GM19239 (cell line): Measurements from ENCODE around the gene HEXIM2.
"Not testable (repeated sequence)": the region's sequence is repeated elsewhere in the genome, so short reads cannot be mapped to it uniquely, and the experiment has no call there.

Experiments used
- DNase-seq: peaks from one replicate; pipeline ENCODE4 v3.0.0; 2011; ENCODE audit warnings: low spot score; ENCODE audit not compliant: insufficient read length
- FAIRE-seq: peaks from 2 replicates; lab custom pipeline; 2011; peaks lifted over from hg19 to GRCh38; lab: Jason Lieb, UNC

Gene HEXIM2

DNA sequence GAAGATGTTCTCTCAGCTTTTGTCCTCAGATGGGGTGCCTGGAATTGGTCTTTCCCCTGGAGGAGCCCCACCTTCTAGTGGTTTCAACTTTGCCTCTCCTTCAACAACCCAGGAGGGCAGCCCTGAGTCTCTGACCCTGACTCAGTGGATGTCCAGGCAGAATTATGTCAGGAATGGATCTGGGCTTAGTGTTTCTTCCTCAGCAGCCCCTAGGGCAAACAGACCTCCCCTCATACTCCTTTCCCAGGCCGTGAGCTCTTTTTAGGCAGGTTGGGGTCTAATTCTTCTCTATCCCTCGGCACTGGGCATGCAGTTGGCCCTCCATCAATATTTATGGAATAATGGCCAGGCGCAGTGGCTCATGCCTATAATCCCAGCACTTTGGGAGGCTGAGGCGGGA, 39.8 kb downstream of the HEXIM2 start:
- FAIRE-seq, result no peak

DNA sequence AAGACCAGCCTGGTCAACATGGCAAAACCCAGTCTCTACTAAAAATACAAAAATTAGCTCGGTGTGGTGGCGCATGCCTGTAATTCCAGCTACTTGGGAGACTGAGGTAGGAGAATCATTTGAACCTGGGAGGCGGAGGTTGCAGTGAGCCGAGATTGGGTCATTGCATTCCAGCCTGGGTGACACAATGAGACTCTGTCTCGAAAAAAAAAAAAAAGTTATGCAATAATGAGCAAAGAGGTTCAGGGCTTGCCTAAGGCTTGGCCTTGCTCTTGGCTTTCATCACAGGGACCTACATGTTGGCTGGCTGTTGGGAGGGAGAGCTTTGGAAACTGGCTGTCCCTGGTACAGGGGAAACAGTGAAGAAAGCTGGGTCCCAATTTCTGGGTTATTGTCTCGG, 40.2 kb downstream of the HEXIM2 start:
- not testable (repeated sequence) for FAIRE-seq, DNase-seq

More for the DNA sequence above, 39.8 kb downstream of the HEXIM2 start:
- DNase-seq, result no peak

- no peak for DNase-seq
Observed at GRCh38 chr17:45218895-45219661, 57.4 kb downstream of the HEXIM2 start.

More at GRCh38 chr17:45218895-45219661, 57.4 kb downstream of the HEXIM2 start:
- peak; percentile 100 for FAIRE-seq
